IMR-90 (cell line): ENCODE data around the gene ZRANB3. TPM values are rescaled to one million over a fixed set of nuclear protein-coding genes. Genes with fewer than 3 reads are reported as not detected.
A peak's percentile ranks its signal among the peaks of the same experiment; 100 is the strongest.

Experiments used
- ATAC-seq: fragments of 200-7000 bp; cut with Tn5 transposase; 2 replicates; pipeline ENCODE4 v1.9.1; 2020; ENCODE audit warnings: low read depth, mild to moderate bottlenecking, moderate library complexity
- BruUV-seq: library from RNA; stranded (reverse); fragments of 400-500 nt; replicated peaks from 2 replicates; lab custom pipeline; 2021; lab: Mats Ljungman, UMichigan
- CTCF ChIA-PET: fragments of 300-600 bp; formaldehyde crosslinking; extraction: SDS; loops from one replicate; lab custom pipeline; 2021; ENCODE audit warnings: antibody characterized with exemption; lab: Yijun Ruan, JAX
- POLR2A ChIA-PET: fragments of 300-600 bp; sonication (Branson Sonifier 250); formaldehyde crosslinking; loops from one replicate; lab custom pipeline; 2022; ENCODE audit warnings: antibody characterized with exemption; ENCODE audit not compliant: unreplicated experiment; lab: Charles Lee
- DNase-seq: peaks from one replicate; pipeline ENCODE4 v3.0.0; 2013
- H2AFZ ChIP-seq: replicated peaks from 2 replicates; pipeline ENCODE3; 2013; ENCODE audit warnings: low read length, mild to moderate bottlenecking; ENCODE audit not compliant: poor library complexity
- H2AK5ac ChIP-seq: 2 replicates; pipeline ENCODE4 v1.6.1; 2013; ENCODE audit warnings: low read depth, low read length, inconsistent platforms
- H2AK9ac ChIP-seq: replicated peaks from 2 replicates; pipeline ENCODE3; 2013; ENCODE audit warnings: mild to moderate bottlenecking, low read depth, low read length, moderate library complexity; ENCODE audit not compliant: poor library complexity
- H2BK120ac ChIP-seq: 2 replicates; pipeline ENCODE4 v1.6.1; 2013; ENCODE audit warnings: low read depth, low read length, inconsistent platforms
- H2BK15ac ChIP-seq: 3 replicates; pipeline ENCODE4 v1.6.1; 2013; ENCODE audit warnings: low read depth, low read length, inconsistent platforms
- H2BK20ac ChIP-seq: 2 replicates; pipeline ENCODE4 v1.6.1; 2013; ENCODE audit warnings: low read depth, mild to moderate bottlenecking, inconsistent platforms, low read length, moderate library complexity
- H2BK5ac ChIP-seq: 2 replicates; pipeline ENCODE4 v1.6.1; 2013; ENCODE audit warnings: mild to moderate bottlenecking, low read depth, low read length, inconsistent platforms; ENCODE audit not compliant: poor library complexity, severe bottlenecking
- H3K14ac ChIP-seq: replicated peaks from 2 replicates; pipeline ENCODE4 v1.6.1; 2013; ENCODE audit warnings: low read depth, low read length, inconsistent platforms
- H3K18ac ChIP-seq: 2 replicates; pipeline ENCODE4 v1.6.1; 2013; ENCODE audit warnings: low read depth, low read length, control low read depth
- H3K23ac ChIP-seq: 2 replicates; pipeline ENCODE4 v1.6.1; 2013; ENCODE audit warnings: low read depth, low read length, inconsistent platforms
- H3K27ac ChIP-seq: 2 replicates; pipeline ENCODE4 v1.5.1; 2013; ENCODE audit warnings: mild to moderate bottlenecking, control low read depth, low read length; ENCODE audit not compliant: insufficient read depth
- H3K27me3 ChIP-seq: 2 replicates; pipeline ENCODE4 v1.6.1; 2013; ENCODE audit warnings: low read length; ENCODE audit not compliant: control insufficient read depth, insufficient read depth
- H3K36me3 ChIP-seq: 2 replicates; pipeline ENCODE4 v1.6.1; 2013; ENCODE audit warnings: low read length, mixed read lengths; ENCODE audit not compliant: control insufficient read depth, insufficient read depth
- H3K4ac ChIP-seq: 2 replicates; pipeline ENCODE4 v1.6.1; 2013; ENCODE audit warnings: low read depth, low read length, inconsistent platforms
- H3K4me1 ChIP-seq: 2 replicates; pipeline ENCODE4 v1.6.1; 2013; ENCODE audit warnings: low read length, mixed read lengths; ENCODE audit not compliant: control insufficient read depth, insufficient read depth
- H3K4me2 ChIP-seq: 2 replicates; pipeline ENCODE4 v1.6.1; 2013; ENCODE audit warnings: low read depth, mild to moderate bottlenecking, control low read depth, low read length, moderate library complexity
- H3K4me3 ChIP-seq: 2 replicates; pipeline ENCODE4 v1.5.1; 2013; ENCODE audit warnings: low read depth, mild to moderate bottlenecking, control low read depth, low read length, moderate library complexity; ENCODE audit not compliant: insufficient read depth
- H3K56ac ChIP-seq: 2 replicates; pipeline ENCODE4 v1.6.1; 2013; ENCODE audit warnings: low read length, inconsistent platforms; ENCODE audit not compliant: insufficient read depth; ENCODE audit errors: extremely low read depth
- H3K79me1 ChIP-seq, 2 experiments: 2 replicates each; pipeline ENCODE4 v1.6.1; 2013; ENCODE audit warnings: low read length in 2 of 2, inconsistent platforms in 1 of 2, low read depth in 1 of 2
- H3K9ac ChIP-seq: 2 replicates; pipeline ENCODE4 v1.6.1; 2013; ENCODE audit warnings: low read depth, low read length, control low read depth
- H3K9me1 ChIP-seq: 2 replicates; pipeline ENCODE4 v1.6.1; 2013; ENCODE audit warnings: low read length, inconsistent platforms; ENCODE audit not compliant: insufficient read depth
- H3K9me3 ChIP-seq: 2 replicates; pipeline ENCODE4 v1.6.1; 2013; ENCODE audit warnings: low read length; ENCODE audit not compliant: control insufficient read depth, insufficient read depth
- H4K20me1 ChIP-seq: 2 replicates; pipeline ENCODE4 v1.6.1; 2013; ENCODE audit warnings: low read length, inconsistent platforms; ENCODE audit not compliant: insufficient read depth
- H4K5ac ChIP-seq: 2 replicates; pipeline ENCODE4 v1.6.1; 2013; ENCODE audit warnings: mild to moderate bottlenecking, low read depth, low read length, control low read depth
- H4K8ac ChIP-seq, 2 experiments: 2 replicates each; pipeline ENCODE4 v1.6.1; 2013; ENCODE audit warnings: low read depth in 2 of 2, low read length in 2 of 2, control low read depth in 1 of 2, inconsistent platforms in 1 of 2
- H4K91ac ChIP-seq: 2 replicates; pipeline ENCODE4 v1.6.1; 2013; ENCODE audit warnings: low read depth, low read length, inconsistent platforms; ENCODE audit not compliant: insufficient read depth
- BHLHE40 ChIP-seq: fragments of 150-350 bp; IDR thresholded peaks from 2 replicates; pipeline ENCODE4 v1.6.1; 2016; ENCODE audit warnings: mild to moderate bottlenecking, low read depth, low read length
- CTCF ChIP-seq: conservative IDR thresholded peaks from 2 replicates; pipeline ENCODE4 v1.5.1; 2012; ENCODE audit warnings: mild to moderate bottlenecking, low read depth, low read length, improper control_type of control experiment
- MAZ ChIP-seq: IDR thresholded peaks from 2 replicates; pipeline ENCODE4 v1.6.1; 2012; ENCODE audit warnings: low read depth, mild to moderate bottlenecking, low read length, improper control_type of control experiment, moderate library complexity, borderline replicate concordance
- SMC3 ChIP-seq: fragments of 150-350 bp; IDR thresholded peaks from 2 replicates; pipeline ENCODE4 v1.6.1; 2016; ENCODE audit warnings: low read depth, mild to moderate bottlenecking, antibody characterized with exemption, low read length, moderate library complexity
- WGBS, 2 experiments: methylation state at CpG; one replicate each; pipeline versions ENCODE4 v1.1.5 to v1.1.7; 2013; ENCODE audit warnings: missing lambda C conversion rate in 2 of 2; ENCODE audit not compliant: insufficient read length in 1 of 2; ENCODE audit errors: extremely low coverage in 2 of 2; 5-methylcytosine and 5-hydroxymethylcytosine counted together
- dilution Hi-C: fragments of 300-500 bp; cut with HindIII; formaldehyde crosslinking; loops from one replicate; pipeline ENCODE4 v1.14.3; 2018; ENCODE audit warnings: low sequenced_read_pairs; ENCODE audit not compliant: unreplicated experiment
- in situ Hi-C: fragments of 300-500 bp; cut with MboI; formaldehyde crosslinking; loops from 3 replicates; pipeline ENCODE4 v1.14.3; 2019; ENCODE audit warnings: low sequenced_read_pairs, inconsistent platforms, mixed read lengths
- intact Hi-C: fragments of 100-400 bp; cut with micrococcal nuclease; formaldehyde crosslinking; loops from 2 replicates; pipeline ENCODE4 v1.10.0; 2022
- polyA plus RNA-seq, 3 experiments: library from polyadenylated mRNA; depleted of rRNA; stranded (reverse); fragments of >200 nt; gene quantifications; 2 replicates each; pipeline ENCODE4 v1.2.3, GENCODE V29; 2012; ENCODE audit warnings: low replicate concordance in 1 of 3
- total RNA-seq: library from RNA; depleted of rRNA; stranded (reverse); fragments of >200 nt; gene quantifications from 2 replicates; pipeline ENCODE4 v1.2.3, GENCODE V29; 2012

ZRANB3 gene
- total and polyA plus RNA-seq, 2 of the 4 experiments (the other 2 are of a cell fraction) = 3.4 to 9.3 TPM

- H3K27me3 ChIP-seq = no peaks in the 10 kb centered on the region
- no peak overlapping the region for H3K14ac ChIP-seq
- POLR2A ChIA-PET = no interaction called here
- dilution Hi-C loops = no loop called here
- in situ Hi-C loops = no loop called here
- no peak overlapping the region for H3K18ac ChIP-seq
- no peak for TF ChIP-seq BHLHE40
- TF ChIP-seq CTCF = no peak
- no peak for TF ChIP-seq MAZ
- no peak for TF ChIP-seq SMC3
- H2BK20ac ChIP-seq = no peak overlapping the region
- no peak overlapping the region for H3K27ac ChIP-seq
- H3K23ac ChIP-seq = no peak overlapping the region
- H2AK5ac ChIP-seq = no peak overlapping the region
- no peak overlapping the region for H4K8ac ChIP-seq
- H4K91ac ChIP-seq = no peak overlapping the region
- H4K20me1 ChIP-seq = no peaks in the 10 kb centered on the region
- no TSS peak for BruUV-seq
- H4K5ac ChIP-seq = no peak overlapping the region
- no CpG with 5 or more reads among the region's 1 CpG for WGBS, 2 experiments
- peak overlapping the region; percentile 22; the same call in 1 of the 2 replicates for H3K4me2 ChIP-seq
- no peak overlapping the region for H3K9ac ChIP-seq
- no peaks in the 10 kb centered on the region; the same call in 1 of the 2 replicates for H3K4me1 ChIP-seq
- no peak overlapping the region for H3K4ac ChIP-seq
- no peak overlapping the region for H2BK15ac ChIP-seq
- H3K56ac ChIP-seq = no peak overlapping the region
- no peak overlapping the region for H2AK9ac ChIP-seq
- no peaks in the 10 kb centered on the region for H3K36me3 ChIP-seq
- H2BK5ac ChIP-seq = no peak overlapping the region
- ATAC-seq = peak; percentile 82
- no peaks in the 10 kb centered on the region for H3K9me3 ChIP-seq
- H3K4me3 ChIP-seq = no peak overlapping the region
- CTCF ChIA-PET = interaction anchor here (0.5 to 0.6 kb wide), 2 partner anchors 20 to 500 kb away, joined by 3 to 5 read pairs; no protein-coding TSS in a partner anchor
- H3K79me1 ChIP-seq = no peaks in the 10 kb centered on the region
- H2AFZ ChIP-seq = no peak overlapping the region
- H3K9me1 ChIP-seq = 0 out of 2 replicates have a peak, but pooled peaks cover 2% of the 10 kb centered on the region
- intact Hi-C loops = no loop called here
- no peak overlapping the region for H2BK120ac ChIP-seq
- peak; percentile 60 for DNase-seq
Observed at GRCh38 chr2:135226961-135227360, 304.1 kb downstream of the ZRANB3 start.
